GM12872 (cell line): ENCODE data around the gene KIF21B.

Source experiments
- TF ChIP-seq, protein P1 (sequence below): IDR thresholded peaks from 3 replicates; pipeline ENCODE4 v1.5.1; 2011; ENCODE audit warnings: low read depth, mild to moderate bottlenecking, low read length, moderate library complexity; ENCODE audit not compliant: insufficient read depth

The KIF21B gene, protein sequence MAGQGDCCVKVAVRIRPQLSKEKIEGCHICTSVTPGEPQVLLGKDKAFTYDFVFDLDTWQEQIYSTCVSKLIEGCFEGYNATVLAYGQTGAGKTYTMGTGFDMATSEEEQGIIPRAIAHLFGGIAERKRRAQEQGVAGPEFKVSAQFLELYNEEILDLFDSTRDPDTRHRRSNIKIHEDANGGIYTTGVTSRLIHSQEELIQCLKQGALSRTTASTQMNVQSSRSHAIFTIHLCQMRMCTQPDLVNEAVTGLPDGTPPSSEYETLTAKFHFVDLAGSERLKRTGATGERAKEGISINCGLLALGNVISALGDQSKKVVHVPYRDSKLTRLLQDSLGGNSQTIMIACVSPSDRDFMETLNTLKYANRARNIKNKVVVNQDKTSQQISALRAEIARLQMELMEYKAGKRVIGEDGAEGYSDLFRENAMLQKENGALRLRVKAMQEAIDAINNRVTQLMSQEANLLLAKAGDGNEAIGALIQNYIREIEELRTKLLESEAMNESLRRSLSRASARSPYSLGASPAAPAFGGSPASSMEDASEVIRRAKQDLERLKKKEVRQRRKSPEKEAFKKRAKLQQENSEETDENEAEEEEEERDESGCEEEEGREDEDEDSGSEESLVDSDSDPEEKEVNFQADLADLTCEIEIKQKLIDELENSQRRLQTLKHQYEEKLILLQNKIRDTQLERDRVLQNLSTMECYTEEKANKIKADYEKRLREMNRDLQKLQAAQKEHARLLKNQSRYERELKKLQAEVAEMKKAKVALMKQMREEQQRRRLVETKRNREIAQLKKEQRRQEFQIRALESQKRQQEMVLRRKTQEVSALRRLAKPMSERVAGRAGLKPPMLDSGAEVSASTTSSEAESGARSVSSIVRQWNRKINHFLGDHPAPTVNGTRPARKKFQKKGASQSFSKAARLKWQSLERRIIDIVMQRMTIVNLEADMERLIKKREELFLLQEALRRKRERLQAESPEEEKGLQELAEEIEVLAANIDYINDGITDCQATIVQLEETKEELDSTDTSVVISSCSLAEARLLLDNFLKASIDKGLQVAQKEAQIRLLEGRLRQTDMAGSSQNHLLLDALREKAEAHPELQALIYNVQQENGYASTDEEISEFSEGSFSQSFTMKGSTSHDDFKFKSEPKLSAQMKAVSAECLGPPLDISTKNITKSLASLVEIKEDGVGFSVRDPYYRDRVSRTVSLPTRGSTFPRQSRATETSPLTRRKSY (N-terminal part only)

GRCh38 chr1:201023517-201023902 is at the start of gene KIF21B:
KIF21B (minus strand) TSS chr1:201023714; CDS start chr1:201023383, 331 bp downstream.
- TF ChIP-seq, protein P1, sequence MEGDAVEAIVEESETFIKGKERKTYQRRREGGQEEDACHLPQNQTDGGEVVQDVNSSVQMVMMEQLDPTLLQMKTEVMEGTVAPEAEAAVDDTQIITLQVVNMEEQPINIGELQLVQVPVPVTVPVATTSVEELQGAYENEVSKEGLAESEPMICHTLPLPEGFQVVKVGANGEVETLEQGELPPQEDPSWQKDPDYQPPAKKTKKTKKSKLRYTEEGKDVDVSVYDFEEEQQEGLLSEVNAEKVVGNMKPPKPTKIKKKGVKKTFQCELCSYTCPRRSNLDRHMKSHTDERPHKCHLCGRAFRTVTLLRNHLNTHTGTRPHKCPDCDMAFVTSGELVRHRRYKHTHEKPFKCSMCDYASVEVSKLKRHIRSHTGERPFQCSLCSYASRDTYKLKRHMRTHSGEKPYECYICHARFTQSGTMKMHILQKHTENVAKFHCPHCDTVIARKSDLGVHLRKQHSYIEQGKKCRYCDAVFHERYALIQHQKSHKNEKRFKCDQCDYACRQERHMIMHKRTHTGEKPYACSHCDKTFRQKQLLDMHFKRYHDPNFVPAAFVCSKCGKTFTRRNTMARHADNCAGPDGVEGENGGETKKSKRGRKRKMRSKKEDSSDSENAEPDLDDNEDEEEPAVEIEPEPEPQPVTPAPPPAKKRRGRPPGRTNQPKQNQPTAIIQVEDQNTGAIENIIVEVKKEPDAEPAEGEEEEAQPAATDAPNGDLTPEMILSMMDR: no peak

DNA sequence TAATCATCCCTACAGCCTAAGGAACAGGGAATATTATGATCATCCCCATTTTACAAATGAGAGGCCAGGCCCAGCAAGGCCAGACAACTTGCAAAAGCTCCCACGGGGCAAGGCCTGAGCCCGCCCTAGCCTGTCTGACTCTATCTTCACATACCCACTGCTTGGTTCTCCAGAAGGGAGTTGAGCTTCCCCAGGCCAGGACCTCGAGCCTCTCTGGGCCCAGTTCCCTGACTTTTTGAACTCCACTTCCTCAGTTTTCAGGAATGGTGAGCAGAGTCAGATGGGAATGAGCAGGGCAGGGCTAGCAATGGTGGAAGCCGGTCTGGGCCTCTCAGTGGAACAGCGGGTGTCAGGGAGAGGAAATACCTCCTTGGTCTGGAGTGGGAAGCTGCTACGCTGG is 49.4 kb upstream of the KIF21B start:
- TF ChIP-seq, protein P1: no peak

GRCh38 chr1:201072149-201072548 is 48.6 kb upstream of the KIF21B start:
- TF ChIP-seq, protein P1: no peak

DNA sequence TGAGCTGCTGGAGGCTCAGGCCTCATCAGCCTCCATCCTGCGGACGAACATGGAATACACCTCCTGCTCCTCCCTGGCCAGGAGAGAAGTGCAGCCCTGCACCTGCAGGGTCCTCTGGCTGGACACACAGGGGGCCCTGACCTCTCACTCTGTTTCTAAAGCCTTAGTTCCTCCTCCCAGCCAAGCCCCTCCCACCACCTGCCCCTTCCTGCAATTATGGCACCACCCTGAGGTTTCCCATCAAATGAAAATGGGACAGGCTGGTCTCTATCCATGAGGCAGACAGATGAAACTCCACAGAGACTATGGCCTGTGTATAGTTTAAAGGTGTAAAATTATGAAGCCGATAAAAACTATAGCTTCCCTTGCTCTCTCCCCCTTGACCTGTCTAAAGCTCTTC is 46.1 kb upstream of the KIF21B start:
- TF ChIP-seq, protein P1: no peak

DNA sequence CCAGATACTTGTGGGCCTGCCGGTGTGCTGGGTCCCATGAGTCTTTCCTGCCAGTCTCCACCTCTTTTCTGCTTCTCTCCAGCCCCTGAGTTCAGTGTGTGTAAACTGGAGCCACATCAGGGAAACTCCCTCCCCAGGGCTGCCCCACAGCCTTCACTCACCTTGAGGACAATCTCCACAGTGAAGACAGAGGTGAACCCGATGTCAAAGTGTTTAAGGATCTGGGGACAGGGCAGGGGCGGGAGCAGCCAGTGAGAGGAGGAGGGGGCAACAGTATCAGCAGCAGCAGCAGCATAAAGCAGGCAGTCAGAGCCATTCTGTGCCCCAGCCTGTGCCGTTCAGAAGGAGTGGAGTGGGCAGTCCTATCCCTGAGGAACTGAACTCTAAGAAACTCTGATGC is 45.5 kb upstream of the KIF21B start:
- TF ChIP-seq, protein P1: no peak

GRCh38 chr1:201066986-201067385 is 43.5 kb upstream of the KIF21B start:
- TF ChIP-seq, protein P1: no peak

DNA sequence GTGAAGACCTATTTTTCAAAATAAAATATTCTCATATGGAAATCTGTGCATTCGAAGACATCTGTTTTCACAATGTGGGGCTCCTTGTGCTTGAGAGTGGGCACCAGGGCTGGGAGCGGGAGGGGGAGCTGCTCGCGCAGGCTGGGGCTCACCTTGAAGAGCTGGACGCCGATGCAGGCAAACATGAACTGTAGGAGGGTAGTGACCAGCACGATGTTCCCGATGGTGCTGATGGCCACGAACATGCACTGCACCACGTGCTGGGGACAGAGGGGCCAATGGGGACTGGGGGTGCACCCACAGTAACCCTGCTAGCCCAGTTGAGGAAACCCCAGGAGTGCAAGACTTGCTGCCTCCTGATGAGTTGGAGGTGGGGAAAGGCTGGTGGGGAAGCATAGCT is 42.2 kb upstream of the KIF21B start:
- TF ChIP-seq, protein P1: no peak
